NCI-H2196 treated with DMSO at 0.1 percent for 48 hours (cell line): Measurements from ENCODE around the gene KIF3B.
"Not testable (repeated sequence)": the region's sequence is repeated elsewhere in the genome, so short reads cannot be mapped to it uniquely, and the experiment has no call there.

Experiments
- DNase-seq: peaks from one replicate; lab custom pipeline; 2025; ENCODE audit not compliant: unreplicated experiment; lab: John Stamatoyannopoulos, UW

KIF3B gene

DNA sequence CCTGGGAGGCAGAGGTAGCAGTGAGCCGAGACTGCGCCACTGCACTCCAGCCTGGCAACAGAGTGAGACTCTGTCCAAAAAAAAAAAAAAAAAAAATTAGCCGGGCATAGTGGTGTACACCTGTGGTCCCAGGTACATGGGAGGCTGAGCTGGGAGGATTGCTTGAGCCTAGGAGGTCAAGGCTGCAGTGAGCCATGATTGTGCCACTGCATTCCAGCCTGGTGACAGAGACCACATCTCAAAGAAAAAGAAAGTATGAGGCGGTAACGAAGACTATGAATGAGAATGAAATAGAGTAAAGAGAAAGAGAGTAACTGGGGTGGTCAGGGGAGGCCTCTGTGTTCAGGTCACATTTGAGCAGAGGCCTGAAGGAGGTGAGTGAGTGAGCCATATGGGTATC is 31.2 kb upstream of the KIF3B start:
- DNase-seq = not testable (repeated sequence)

GRCh38 chr20:32248043-32248442 is 29.4 kb upstream of the KIF3B start:
- DNase-seq = no peak

- no peak for DNase-seq
Measured at GRCh38 chr20:32249030-32249738, 28.3 kb upstream of the KIF3B start.

DNA sequence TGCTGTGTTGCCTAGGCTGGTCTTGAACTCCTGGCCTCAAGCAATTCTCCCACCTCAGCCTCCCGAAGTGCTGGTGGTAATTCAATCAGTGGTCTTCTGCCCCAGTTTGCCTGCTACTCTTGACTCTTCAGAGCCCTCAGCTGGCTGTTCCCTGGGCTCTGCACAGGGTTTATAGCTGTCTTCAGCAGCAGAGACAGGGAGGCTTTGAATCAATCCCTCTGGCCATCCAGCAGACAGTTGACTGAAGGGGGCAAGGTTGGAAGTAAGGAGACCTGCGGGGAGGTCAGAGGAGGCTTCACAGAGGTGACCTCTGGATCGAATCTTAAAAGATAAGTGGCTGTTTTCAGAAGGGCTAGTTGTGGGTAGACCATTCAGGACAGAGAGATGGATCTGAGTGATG is 26.0 kb upstream of the KIF3B start:
- DNase-seq = no peak

GRCh38 chr20:32252189-32252588 is 25.3 kb upstream of the KIF3B start:
- DNase-seq = no peak

GRCh38 chr20:32260973-32261372 is 16.5 kb upstream of the KIF3B start:
- not testable (repeated sequence) for DNase-seq

- no peak for DNase-seq
Measured at GRCh38 chr20:32261644-32262043, 15.8 kb upstream of the KIF3B start.

DNA sequence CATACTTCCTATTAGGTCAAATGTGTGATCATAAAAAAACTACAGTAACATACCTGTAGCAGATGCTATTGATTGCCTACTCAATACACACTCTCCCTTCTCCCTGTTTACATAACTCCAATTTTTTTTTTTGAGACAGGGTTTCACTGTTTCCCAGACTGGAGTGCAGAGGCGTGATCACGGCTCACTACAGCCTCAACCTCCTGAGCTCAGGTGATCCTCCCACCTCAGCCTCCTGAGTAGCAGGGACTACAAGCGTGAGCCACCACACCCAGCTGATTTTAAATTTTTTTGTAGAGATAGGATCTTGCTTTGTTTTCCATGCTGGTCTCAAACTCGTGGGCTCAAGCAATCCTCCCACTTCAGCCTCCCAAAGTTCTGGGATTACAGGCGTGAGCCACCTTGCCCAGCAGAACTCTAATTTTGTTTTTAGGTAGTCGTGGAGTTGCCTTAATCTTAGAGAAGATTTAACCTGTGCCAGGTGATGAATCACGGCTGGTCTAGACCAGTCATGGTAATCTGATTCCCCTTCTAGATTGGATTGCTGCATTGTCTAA is 14.0 kb upstream of the KIF3B start:
- DNase-seq = no peak

- no peak for DNase-seq
Measured at GRCh38 chr20:32271620-32272019, 5.8 kb upstream of the KIF3B start.

DNA sequence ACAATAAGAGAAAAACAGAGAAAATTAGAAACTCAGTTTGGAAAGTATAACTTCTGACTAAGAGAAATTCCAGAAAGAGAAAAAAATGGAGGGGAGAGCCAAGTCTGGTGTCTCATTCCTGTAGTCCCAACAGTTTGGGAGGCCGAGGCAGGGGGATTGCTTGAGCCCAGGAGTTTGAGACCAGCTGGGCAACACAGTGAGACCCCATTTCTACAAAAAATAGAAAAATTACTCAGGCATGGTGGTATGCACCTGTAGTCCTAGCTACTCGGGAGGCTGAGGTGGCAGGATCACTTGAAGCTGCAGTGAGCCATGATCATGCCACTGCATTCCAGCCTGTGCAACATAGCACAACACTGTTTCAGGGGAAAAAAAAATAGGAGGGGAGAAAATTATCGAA is 3.1 kb upstream of the KIF3B start:
- DNase-seq = no peak

DNA sequence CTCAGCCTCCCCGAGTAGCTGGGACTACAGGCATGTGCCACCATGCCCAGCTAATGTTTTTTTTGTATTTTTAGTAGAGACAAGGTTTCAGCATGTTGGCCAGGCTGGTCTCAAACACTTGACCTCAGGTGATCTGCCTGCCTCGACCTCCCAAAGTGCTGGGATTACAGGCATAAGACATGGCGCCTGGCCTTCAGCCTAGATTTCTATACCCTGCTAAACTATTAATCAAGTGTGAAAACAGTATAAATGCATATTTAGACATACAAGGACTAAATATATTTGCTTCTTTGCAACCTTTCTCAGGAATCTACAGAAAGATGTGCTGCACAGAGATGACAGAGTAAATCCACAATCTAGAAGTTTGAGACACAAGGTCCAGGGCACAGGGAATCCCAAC is 2.3 kb upstream of the KIF3B start:
- DNase-seq = not testable (repeated sequence)

GRCh38 chr20:32278199-32278643 is 770 bp downstream of the KIF3B start:
- DNase-seq = no peak

- no peak for DNase-seq
Measured at GRCh38 chr20:32281711-32282110, 4.3 kb downstream of the KIF3B start.

- peak; percentile 41 for DNase-seq
Measured at GRCh38 chr20:32282461-32282860, 5.0 kb downstream of the KIF3B start.

GRCh38 chr20:32285082-32285620 is 7.7 kb downstream of the KIF3B start:
- no peak for DNase-seq

DNA sequence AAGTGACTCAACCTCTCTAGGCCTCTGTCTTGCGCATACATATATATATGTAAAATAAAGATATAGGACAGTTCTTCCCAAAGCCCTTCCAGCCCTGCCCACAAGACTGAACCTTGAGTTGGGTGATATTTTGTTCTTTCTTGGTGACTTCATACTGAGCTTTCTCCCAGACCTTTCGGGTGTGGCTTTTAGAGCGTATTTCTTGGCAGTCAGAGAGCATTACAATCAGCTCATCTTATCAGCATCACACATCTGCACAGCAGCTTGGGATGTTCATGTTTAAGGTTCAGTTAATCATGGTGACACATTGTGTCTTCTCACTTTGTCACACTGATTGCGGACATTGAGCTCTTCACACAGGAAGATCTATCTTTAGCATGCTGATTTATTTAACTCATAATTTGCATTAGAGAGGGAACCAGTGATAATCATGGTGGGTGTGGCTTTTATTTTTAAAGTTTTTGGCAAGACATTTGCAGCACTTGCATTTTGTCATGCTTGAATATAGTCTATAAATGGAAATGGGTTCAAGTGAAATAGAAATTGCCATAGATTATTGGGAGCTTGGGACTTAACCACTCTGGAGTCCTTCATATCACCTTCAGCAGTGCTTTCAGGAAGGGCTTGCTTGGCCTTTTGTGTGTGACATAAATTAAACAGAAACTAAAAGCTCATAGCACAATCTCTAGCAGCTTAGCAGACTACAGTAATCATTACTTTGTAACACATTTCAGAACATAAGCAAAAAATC is 8.3 kb downstream of the KIF3B start:
- no peak for DNase-seq

DNA sequence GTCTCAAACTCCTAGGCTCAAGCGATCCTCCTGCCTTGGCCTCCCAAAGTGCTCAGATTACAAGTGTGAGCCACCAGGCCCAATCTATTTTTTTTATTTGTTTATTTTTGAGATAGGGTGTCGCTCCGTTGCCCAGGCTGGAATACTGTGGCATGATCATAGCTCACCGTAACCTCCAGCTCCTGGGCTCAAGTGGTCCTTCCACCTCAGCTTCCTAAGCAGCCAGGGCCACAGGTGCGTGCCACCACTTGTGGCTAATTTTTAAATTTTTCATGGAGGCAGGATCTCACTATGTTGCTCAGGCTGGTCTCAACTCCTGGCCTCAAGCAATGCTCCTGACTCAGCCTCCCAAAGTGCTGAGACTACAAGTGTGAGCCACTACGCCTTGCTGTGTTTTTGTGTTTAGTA is 9.8 kb downstream of the KIF3B start:
- DNase-seq = no peak

DNA sequence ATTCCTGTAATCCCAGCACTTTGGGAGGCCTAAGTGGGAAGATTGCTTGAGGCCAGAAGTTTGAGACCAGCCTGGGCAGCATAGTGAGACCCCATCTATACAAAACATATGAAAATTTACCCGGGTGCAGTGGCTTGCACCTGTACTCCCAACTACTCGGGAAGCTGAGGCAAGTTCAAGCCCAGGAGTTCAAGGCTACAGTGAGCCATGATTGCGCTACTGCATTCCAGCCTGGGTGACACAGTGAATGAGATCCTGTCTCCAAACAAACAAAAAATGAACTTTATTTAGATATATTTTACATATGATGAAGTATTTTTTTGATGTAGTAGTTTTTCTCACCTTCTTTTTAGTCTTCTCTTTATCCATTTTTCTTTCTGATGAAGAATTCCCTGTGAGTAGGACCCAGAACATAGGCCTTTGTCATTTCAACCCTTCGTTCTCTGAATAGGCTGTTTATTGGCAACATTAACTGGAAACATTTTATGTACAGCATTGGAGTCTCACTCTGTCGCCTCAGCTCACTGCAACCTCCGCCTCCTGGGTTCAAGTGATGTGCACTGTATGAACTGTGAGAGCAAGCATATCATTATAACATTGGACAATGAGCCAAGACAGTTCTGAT is 10.9 kb downstream of the KIF3B start:
- no peak for DNase-seq

DNA sequence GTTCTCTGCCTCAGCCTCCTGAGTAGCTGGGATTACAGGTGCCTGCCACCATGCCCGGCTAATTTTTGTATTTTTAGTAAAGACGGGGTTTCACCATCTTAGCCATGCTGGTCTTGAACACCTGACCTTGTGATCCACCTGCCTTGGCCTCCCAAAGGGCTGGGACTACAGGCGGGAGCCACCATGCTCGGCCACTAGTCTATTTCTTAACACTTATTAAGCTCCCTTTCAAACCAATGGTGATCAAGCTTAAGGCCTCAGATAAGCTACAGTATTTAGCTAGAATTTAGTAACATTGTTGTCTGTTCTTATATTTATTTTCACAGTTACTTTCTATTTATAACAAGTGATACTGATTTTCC is 11.8 kb downstream of the KIF3B start:
- DNase-seq = not testable (repeated sequence)

- DNase-seq = no peak
Measured at GRCh38 chr20:32289661-32290431, 12.4 kb downstream of the KIF3B start.

DNA sequence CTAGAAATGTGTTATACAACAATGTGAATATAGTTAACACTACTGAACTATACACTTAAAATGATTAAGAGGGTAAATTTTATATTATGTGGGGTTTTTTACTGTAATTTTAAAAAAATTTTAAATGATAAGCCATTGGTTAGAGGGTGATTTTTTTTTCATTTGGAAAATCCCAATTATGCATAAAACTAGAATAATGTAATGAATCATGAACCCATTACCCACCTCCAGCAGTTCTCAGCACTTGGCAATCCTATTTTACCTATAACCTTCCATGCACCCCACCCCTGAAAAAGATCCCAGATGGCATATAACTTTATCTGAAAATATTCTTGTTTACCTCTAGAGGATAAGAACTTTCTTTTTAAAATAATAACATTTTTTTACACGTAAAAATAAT is 13.7 kb downstream of the KIF3B start:
- DNase-seq = no peak
